MCF 10A (cell line): ENCODE data around the gene KIAA0753. TPM values are rescaled to one million over a fixed set of nuclear protein-coding genes. Genes with fewer than 3 reads are reported as not detected.
"Not testable (repeated sequence)": the region's sequence is repeated elsewhere in the genome, so short reads cannot be mapped to it uniquely, and the experiment has no call there.

Experiments
- BruUV-seq: library from RNA; stranded (reverse); fragments of 400-500 nt; replicated peaks from 2 replicates; lab custom pipeline; 2021; lab: Mats Ljungman, UMichigan
- CTCF ChIA-PET: fragments of 300-600 bp; sonication (Branson Sonifier 250); formaldehyde crosslinking; extraction: SDS; loops from one replicate; lab custom pipeline; 2021; ENCODE audit warnings: antibody characterized with exemption, inconsistent platforms; lab: Yijun Ruan, JAX
- POLR2A ChIA-PET: fragments of 300-600, 350-650 bp; sonication (Branson Sonifier 250); formaldehyde crosslinking; extraction: SDS; loops from one replicate; lab custom pipeline; 2020; ENCODE audit warnings: antibody characterized with exemption, inconsistent platforms; lab: Yijun Ruan, JAX
- DNase-seq: peaks from one replicate; pipeline ENCODE4 v3.0.0-alpha.2; 2018; ENCODE audit not compliant: unreplicated experiment
- H3K27ac Mint-ChIP-seq: one replicate; pipeline ENCODE4 v1.8.0; 2022; ENCODE audit warnings: mild to moderate bottlenecking, low read depth, mixed read lengths; ENCODE audit not compliant: unreplicated experiment
- H3K27me3 Mint-ChIP-seq: one replicate; pipeline ENCODE4 v1.8.0; 2022; ENCODE audit warnings: mixed read lengths; ENCODE audit not compliant: insufficient read depth, unreplicated experiment
- H3K36me3 Mint-ChIP-seq: one replicate; pipeline ENCODE4 v1.8.0; 2022; ENCODE audit warnings: mild to moderate bottlenecking, moderate library complexity, mixed read lengths; ENCODE audit not compliant: insufficient read depth, unreplicated experiment
- H3K4me1 Mint-ChIP-seq: one replicate; pipeline ENCODE4 v1.8.0; 2022; ENCODE audit warnings: mixed read lengths; ENCODE audit not compliant: insufficient read depth, unreplicated experiment
- H3K4me3 Mint-ChIP-seq: one replicate; pipeline ENCODE4 v1.8.0; 2022; ENCODE audit warnings: mild to moderate bottlenecking, moderate library complexity, mixed read lengths; ENCODE audit not compliant: unreplicated experiment
- H3K9me3 Mint-ChIP-seq: one replicate; pipeline ENCODE4 v1.8.0; 2022; ENCODE audit warnings: mixed read lengths; ENCODE audit not compliant: unreplicated experiment
- intact Hi-C: fragments of 100-400 bp; cut with micrococcal nuclease; formaldehyde crosslinking; loops from 2 replicates; pipeline ENCODE4 v1.14.1; 2022
- total RNA-seq: library from RNA; stranded (reverse); gene quantifications from 2 replicates; pipeline ENCODE4 v1.2.3, GENCODE V29; 2022
- TF ChIP-seq, protein P1 (sequence below): fragments of 200-600 bp; IDR thresholded peaks from one replicate; pipeline ENCODE4 v1.8.0; 2022; ENCODE audit warnings: antibody characterized with exemption, mild to moderate bottlenecking; ENCODE audit not compliant: unreplicated experiment

Gene KIAA0753
- total RNA-seq, 1 experiment from 2014 or later = 22.8 TPM

DNA sequence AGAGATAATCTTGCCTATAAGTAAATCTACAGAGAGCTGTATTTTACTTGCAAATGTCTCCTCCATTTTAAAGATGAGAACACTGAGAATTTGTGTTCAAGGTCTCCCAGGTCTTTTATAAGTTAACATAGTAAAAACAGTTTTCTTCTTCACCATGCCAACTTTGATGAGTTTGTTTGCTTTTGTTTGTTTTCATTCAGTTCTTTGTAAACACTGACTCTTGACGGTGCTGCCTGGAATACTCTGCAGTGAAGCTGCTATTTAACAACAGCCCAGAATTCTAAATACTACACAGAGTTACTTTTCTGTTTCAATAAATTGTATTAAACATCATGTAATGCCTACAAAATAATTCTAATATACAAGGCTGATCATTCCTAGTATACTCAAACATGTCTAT, 42.8 kb downstream of the KIAA0753 start:
- H3K36me3 Mint-ChIP-seq = peaks cover 68% of the 10 kb centered on the region
- DNase-seq = no peak

GRCh38 chr17:6596941-6597340, 43.6 kb downstream of the KIAA0753 start:
- TF ChIP-seq, protein P1, sequence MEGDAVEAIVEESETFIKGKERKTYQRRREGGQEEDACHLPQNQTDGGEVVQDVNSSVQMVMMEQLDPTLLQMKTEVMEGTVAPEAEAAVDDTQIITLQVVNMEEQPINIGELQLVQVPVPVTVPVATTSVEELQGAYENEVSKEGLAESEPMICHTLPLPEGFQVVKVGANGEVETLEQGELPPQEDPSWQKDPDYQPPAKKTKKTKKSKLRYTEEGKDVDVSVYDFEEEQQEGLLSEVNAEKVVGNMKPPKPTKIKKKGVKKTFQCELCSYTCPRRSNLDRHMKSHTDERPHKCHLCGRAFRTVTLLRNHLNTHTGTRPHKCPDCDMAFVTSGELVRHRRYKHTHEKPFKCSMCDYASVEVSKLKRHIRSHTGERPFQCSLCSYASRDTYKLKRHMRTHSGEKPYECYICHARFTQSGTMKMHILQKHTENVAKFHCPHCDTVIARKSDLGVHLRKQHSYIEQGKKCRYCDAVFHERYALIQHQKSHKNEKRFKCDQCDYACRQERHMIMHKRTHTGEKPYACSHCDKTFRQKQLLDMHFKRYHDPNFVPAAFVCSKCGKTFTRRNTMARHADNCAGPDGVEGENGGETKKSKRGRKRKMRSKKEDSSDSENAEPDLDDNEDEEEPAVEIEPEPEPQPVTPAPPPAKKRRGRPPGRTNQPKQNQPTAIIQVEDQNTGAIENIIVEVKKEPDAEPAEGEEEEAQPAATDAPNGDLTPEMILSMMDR = no peak
- ChIA-PET CTCF (no interaction called here), POLR2A (interaction anchor here (0.6 to 1.4 kb wide), 3 partner anchors 13 to 124 kb away, joined by 3 to 4 read pairs (median 3); no protein-coding TSS in a partner anchor)
- no peaks in the 10 kb centered on the region for H3K9me3 Mint-ChIP-seq
- H3K27ac Mint-ChIP-seq = no peak overlapping the region
- no peaks in the 10 kb centered on the region for H3K27me3 Mint-ChIP-seq
- peaks cover 3% of the 10 kb centered on the region for H3K4me1 Mint-ChIP-seq
- no peak for DNase-seq
- H3K36me3 Mint-ChIP-seq = peaks cover 70% of the 10 kb centered on the region
- no TSS peak for BruUV-seq
- no peak overlapping the region for H3K4me3 Mint-ChIP-seq
- intact Hi-C loops = no loop called here

More for the DNA sequence above, 42.8 kb downstream of the KIAA0753 start:
- H3K4me1 Mint-ChIP-seq = no peaks in the 10 kb centered on the region
- no peak overlapping the region for H3K27ac Mint-ChIP-seq
- H3K9me3 Mint-ChIP-seq = no peaks in the 10 kb centered on the region
- no peak overlapping the region for H3K4me3 Mint-ChIP-seq
- no peaks in the 10 kb centered on the region for H3K27me3 Mint-ChIP-seq
- ChIA-PET CTCF (no interaction called here), POLR2A (interaction anchor here (1.4 kb wide), 1 partner anchor 125 kb away, joined by 3 read pairs; no protein-coding TSS in a partner anchor)
- no TSS peak for BruUV-seq
- intact Hi-C loops = no loop called here
- TF ChIP-seq, protein P1 = no peak

GRCh38 chr17:6596511-6596910, 44.0 kb downstream of the KIAA0753 start:
- CTCF ChIA-PET = no interaction called here
- Mint-ChIP-seq H3K4me1 (peaks cover 8% of the 10 kb centered on the region), H3K9me3 (no peaks in the 10 kb centered on the region)

DNA sequence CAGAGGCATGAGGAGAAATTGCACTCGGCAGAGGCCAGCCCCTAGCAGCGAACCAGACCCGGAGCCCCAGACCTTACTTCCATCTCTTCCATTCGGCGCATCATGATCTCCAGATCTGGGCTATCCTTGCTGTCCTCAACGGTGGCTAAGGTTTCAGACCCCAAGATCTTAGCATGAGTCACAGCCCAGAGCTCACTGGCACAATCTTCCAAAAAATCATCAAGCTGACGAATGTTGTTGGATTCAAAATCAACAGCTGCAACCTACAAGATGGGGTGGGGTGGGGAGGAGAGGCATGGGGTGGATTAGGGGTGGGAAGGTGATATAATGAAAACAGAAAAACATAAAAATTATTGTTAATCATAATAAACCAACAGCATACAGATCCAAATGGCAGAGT, 44.4 kb downstream of the KIAA0753 start:
- H3K27ac Mint-ChIP-seq = no peak overlapping the region
- CTCF ChIA-PET = no interaction called here
- H3K4me3 Mint-ChIP-seq = no peak overlapping the region
- peaks cover 12% of the 10 kb centered on the region for H3K4me1 Mint-ChIP-seq
- POLR2A ChIA-PET = interaction anchor here (1.0 kb wide), 1 partner anchor 31 kb away, joined by 4 read pairs; no protein-coding TSS in a partner anchor
- peaks cover 69% of the 10 kb centered on the region for H3K36me3 Mint-ChIP-seq
- H3K27me3 Mint-ChIP-seq = no peaks in the 10 kb centered on the region
- DNase-seq = no peak
- intact Hi-C loops = no loop called here
- TF ChIP-seq, protein P1 = no peak
- no peaks in the 10 kb centered on the region for H3K9me3 Mint-ChIP-seq
- BruUV-seq = no TSS peak

More at GRCh38 chr17:6596511-6596910, 44.0 kb downstream of the KIAA0753 start:
- TF ChIP-seq, protein P1 = no peak
- intact Hi-C loops = no loop called here
- Mint-ChIP-seq H3K36me3 (peaks cover 73% of the 10 kb centered on the region), H3K27ac (no peak overlapping the region), H3K27me3 (no peaks in the 10 kb centered on the region), H3K4me3 (no peak overlapping the region)
- no peak for DNase-seq
- POLR2A ChIA-PET = interaction anchor here (1.0 kb wide), 1 partner anchor 31 kb away, joined by 4 read pairs; no protein-coding TSS in a partner anchor
- BruUV-seq = no TSS peak

- H3K27ac Mint-ChIP-seq, H3K9me3 Mint-ChIP-seq, H3K27me3 Mint-ChIP-seq, intact Hi-C loops, BruUV-seq, H3K4me3 Mint-ChIP-seq, DNase-seq: not testable (repeated sequence)
- POLR2A ChIA-PET = interaction anchor here (0.7 kb wide), 1 partner anchor 107 kb away, joined by 3 read pairs; no protein-coding TSS in a partner anchor
- Mint-ChIP-seq H3K36me3 (peaks cover 77% of the 10 kb centered on the region), H3K4me1 (peaks cover 21% of the 10 kb centered on the region)
- CTCF ChIA-PET = interaction anchor here (0.7 to 1.0 kb wide), 3 partner anchors 57 to 126 kb away, joined by 3 to 4 read pairs (median 3); no protein-coding TSS in a partner anchor
Observed at GRCh38 chr17:6593371-6593770, 47.1 kb downstream of the KIAA0753 start.
